NB4 (cell line): ENCODE measurements around the gene CUX1.

Source experiments
- CTCF ChIP-seq: IDR thresholded peaks from one replicate; pipeline ENCODE4 v1.5.1; 2012; ENCODE audit warnings: low read depth, low read length
- POLR2A ChIP-seq: IDR thresholded peaks from 2 replicates; pipeline ENCODE4 v1.6.1; 2011; ENCODE audit warnings: mild to moderate bottlenecking; ENCODE audit not compliant: insufficient read length; ENCODE audit errors: extremely low read depth

GRCh38 chr7:101829374-101829773 lies 11.9 kb downstream of the CUX1 start:
- TF ChIP-seq CTCF = no peak
- no peak for TF ChIP-seq POLR2A
